ENCODE data around the gene ALPL.

- no peak for TF ChIP-seq RNF2 (IDR thresholded peaks at IDR 0.05; ENCODE audit: borderline replicate concordance, low read depth)
- no peak for TF ChIP-seq RFX5 (IDR thresholded peaks at IDR 0.05)
- no peak for TF ChIP-seq MAX (IDR thresholded peaks at IDR 0.05)
- TF ChIP-seq SMC3 (IDR thresholded peaks at IDR 0.05) = no peak
- no peak for TF ChIP-seq REST (IDR thresholded peaks at IDR 0.05)
- no peak for TF ChIP-seq CTCF (IDR thresholded peaks at IDR 0.05)
- TF ChIP-seq NR3C1 (IDR thresholded peaks at IDR 0.05) = no peak
- TF ChIP-seq RAD21 (conservative IDR thresholded peaks at IDR 0.05 in 1 of 2, IDR thresholded peaks at IDR 0.05 in 1 of 2) = no peak
- no peak for TF ChIP-seq NPAS2 (CRISPR knock-in tag; IDR thresholded peaks at IDR 0.05; ENCODE audit: borderline replicate concordance)
- no peak for TF ChIP-seq MAFK (IDR thresholded peaks at IDR 0.05; ENCODE audit: partially characterized antibody)
Measured at GRCh38 chr1:21525340-21525717, 16.1 kb downstream of the ALPL start.

Data from A549 (cell line).